ENCODE measurements around the gene LRRC49.

- TF ChIP-seq CTCF (conservative IDR thresholded peaks at IDR 0.05 in 1 of 2, IDR thresholded peaks at IDR 0.05 in 1 of 2; ENCODE audit: extremely low read depth in 1 of 2, insufficient read depth in 1 of 2, low read depth in 1 of 2, low read length in 2 of 2), result no peak
- TF ChIP-seq EZH2 (IDR thresholded peaks at IDR 0.05; ENCODE audit: borderline replicate concordance, low read length), result no peak
Observed at GRCh38 chr15:71089801-71090200, 197.2 kb downstream of the LRRC49 start.
